ENCODE measurements around the gene ZNF846.

DNA sequence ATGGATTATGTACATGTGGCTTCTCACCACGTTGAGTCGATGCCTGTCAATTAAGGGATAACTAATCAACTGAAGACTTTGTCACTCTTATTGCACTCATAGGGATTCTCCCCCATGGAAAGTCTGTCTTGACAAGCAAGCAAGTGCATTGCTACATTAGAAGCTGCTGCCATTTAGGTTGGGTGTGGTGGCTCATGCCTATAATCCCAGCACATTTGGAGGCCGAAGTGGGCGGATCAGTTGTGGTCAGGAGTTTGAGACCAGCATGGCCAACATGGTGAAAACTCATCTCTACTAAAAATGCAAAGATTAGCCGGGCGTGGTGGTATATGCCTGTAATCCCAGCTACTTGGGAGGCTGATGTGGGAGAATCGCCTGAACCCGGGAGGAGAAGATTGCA lies 18.3 kb upstream of the ZNF846 start:
- TF ChIP-seq CTCF (IDR thresholded peaks at IDR 0.05) (no peak), POLR2A (IDR thresholded peaks at IDR 0.05) (no peak)

All from right lobe of liver (tissue), 4 donors.